HG03469 (cell line): ENCODE results near the gene MPI.
A peak's percentile ranks its signal among the peaks of the same experiment; 100 is the strongest.
"Not testable (repeated sequence)": the region's sequence is repeated elsewhere in the genome, so short reads cannot be mapped to it uniquely, and the experiment has no call there.

ENCODE experiments used
- ATAC-seq: cut with Tn5 transposase; IDR thresholded peaks from one replicate; pipeline ENCODE4 v1.9.1; 2021; ENCODE audit warnings: mild to moderate bottlenecking, moderate library complexity, moderate number of reproducible peaks; ENCODE audit not compliant: unreplicated experiment

The MPI gene

GRCh38 chr15:74863239-74864056 is 26.4 kb upstream of the MPI start:
- no peak for ATAC-seq

- ATAC-seq, result no peak
Measured at GRCh38 chr15:74864296-74864695, 25.5 kb upstream of the MPI start.

- no peak for ATAC-seq
Measured at GRCh38 chr15:74865316-74865715, 24.5 kb upstream of the MPI start.

- ATAC-seq, result no peak
Measured at GRCh38 chr15:74866090-74866489, 23.8 kb upstream of the MPI start.

- ATAC-seq, result no peak
Measured at GRCh38 chr15:74867466-74868038, 22.3 kb upstream of the MPI start.

GRCh38 chr15:74868059-74868458 is 21.8 kb upstream of the MPI start:
- no peak for ATAC-seq

GRCh38 chr15:74869372-74869725 is 20.5 kb upstream of the MPI start:
- ATAC-seq, result no peak

- ATAC-seq, result peak; percentile 32
Measured at GRCh38 chr15:74869726-74870407, 20.0 kb upstream of the MPI start.

GRCh38 chr15:74870436-74871215 is 19.2 kb upstream of the MPI start:
- ATAC-seq, result no peak

GRCh38 chr15:74872702-74873035 is 17.2 kb upstream of the MPI start:
- ATAC-seq, result no peak

- ATAC-seq, result peak; percentile 66
Measured at GRCh38 chr15:74873036-74873755, 16.6 kb upstream of the MPI start, which contains the start of gene SCAMP2. Gene SCAMP2 (minus strand): TSS chr15:74873365. CDS start chr15:74873255, 110 bp downstream.

- ATAC-seq, result no peak
Measured at GRCh38 chr15:74873756-74874424, 16.0 kb upstream of the MPI start.

- ATAC-seq, result no peak
Measured at GRCh38 chr15:74878273-74878672, 11.6 kb upstream of the MPI start.

GRCh38 chr15:74882528-74882927 is 7.3 kb upstream of the MPI start:
- ATAC-seq, result no peak

GRCh38 chr15:74884428-74885223 is 5.2 kb upstream of the MPI start:
- ATAC-seq, result no peak

- ATAC-seq, result no peak
Measured at GRCh38 chr15:74885461-74885860, 4.4 kb upstream of the MPI start.

GRCh38 chr15:74887537-74888193 is 2.2 kb upstream of the MPI start:
- ATAC-seq, result not testable (repeated sequence)

- ATAC-seq, result no peak
Measured at GRCh38 chr15:74888716-74889115, 1.1 kb upstream of the MPI start.

- ATAC-seq, result no peak
Measured at GRCh38 chr15:74889390-74889882, 406 bp upstream of the MPI start.
